HG03460 (cell line): ENCODE data around the gene AP4B1.
A peak's percentile ranks its signal among the peaks of the same experiment; 100 is the strongest.
"Not testable (repeated sequence)": the region's sequence is repeated elsewhere in the genome, so short reads cannot be mapped to it uniquely, and the experiment has no call there.

Experiments
- ATAC-seq: cut with Tn5 transposase; IDR thresholded peaks from one replicate; pipeline ENCODE4 v1.9.1; 2021; ENCODE audit not compliant: unreplicated experiment

The AP4B1 gene

DNA sequence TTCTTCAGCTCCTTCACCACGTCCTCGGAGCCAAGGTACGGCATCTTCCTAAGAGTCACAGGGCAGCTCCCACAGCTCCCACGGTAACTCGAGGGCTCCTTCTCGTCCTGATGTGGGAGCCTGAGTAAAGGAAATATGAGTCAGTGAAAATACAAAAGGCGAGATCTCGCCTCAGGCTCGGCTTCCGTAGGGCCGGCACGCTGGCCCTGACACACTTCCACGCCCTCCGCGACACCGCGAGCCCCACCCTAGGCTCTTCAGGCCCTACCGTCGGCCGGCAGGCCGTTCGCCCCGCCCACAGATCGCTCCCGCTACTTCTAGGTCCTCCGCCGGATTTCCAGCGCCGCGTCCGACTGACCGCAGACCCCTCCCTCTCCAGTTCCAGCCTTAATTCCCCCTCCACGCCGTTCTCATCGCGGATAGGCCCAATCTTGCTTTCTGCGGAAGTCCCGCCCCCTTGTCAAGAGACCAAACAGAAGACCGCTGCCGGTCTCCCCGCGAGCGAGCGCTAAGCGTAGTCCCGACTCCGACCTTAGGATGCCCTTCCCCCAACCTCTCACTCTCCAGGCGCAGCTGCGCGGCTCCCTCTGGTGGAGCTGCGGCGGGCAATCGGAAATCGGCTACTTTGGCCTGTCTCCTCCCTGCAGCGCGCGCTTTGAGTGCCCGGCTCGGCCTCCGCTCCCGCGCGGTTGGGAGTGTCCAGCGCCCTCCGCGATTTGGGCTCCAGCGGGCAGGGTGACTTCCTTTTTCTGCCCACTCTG, at the start of gene AP4B1, which contains the start of gene DCLRE1B:
Gene AP4B1 (minus strand): TSS at position 126 of the 761 bp plus-strand sequence. CDS start 82 bp downstream, at position 44.
Gene DCLRE1B (plus strand): TSS at position 653 of the 761 bp plus-strand sequence. CDS start 261 bp downstream, outside the sequence.
- peak; percentile 88 for ATAC-seq

DNA sequence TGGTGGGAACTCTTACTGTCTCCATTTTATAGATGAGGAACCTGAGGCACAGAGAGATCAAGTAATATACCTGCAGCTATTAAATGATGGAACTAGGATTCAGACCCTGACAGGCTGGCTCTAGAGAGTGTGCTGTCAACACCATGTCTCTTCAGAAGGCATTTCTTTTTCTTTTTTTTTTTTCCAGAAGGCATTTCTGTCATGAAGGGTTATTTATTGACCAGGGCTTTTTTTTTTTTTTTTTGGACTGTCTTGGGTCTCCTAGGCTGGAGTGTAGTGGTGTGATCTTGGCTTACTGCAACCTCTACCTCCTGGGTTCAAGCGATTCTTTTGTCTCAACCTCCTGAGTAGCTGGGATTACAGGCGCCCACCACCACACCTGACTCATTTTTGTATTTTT, 47.1 kb upstream of the AP4B1 start:
- ATAC-seq = no peak

GRCh38 chr1:113950908-113951307, 46.3 kb upstream of the AP4B1 start:
- no peak for ATAC-seq

DNA sequence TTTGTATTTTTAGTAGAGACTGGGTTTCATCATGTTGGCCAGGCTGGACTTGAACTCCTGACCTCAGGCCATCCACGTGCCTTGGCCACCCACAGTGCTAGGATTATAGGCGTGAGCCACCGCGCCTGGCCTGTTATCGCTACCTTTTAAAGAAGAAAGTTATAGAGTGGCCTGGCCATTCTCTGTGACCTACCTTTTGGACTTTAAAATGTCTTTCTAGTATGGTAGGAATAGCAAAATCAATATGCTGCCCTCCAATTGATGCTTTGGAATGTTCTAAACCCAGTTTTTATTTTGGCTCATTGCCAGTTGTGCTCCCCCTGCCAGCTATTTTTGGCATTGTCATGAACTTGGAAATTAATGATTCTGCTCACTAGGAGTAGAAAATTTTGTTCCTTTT, 44.4 kb upstream of the AP4B1 start:
- ATAC-seq = no peak

DNA sequence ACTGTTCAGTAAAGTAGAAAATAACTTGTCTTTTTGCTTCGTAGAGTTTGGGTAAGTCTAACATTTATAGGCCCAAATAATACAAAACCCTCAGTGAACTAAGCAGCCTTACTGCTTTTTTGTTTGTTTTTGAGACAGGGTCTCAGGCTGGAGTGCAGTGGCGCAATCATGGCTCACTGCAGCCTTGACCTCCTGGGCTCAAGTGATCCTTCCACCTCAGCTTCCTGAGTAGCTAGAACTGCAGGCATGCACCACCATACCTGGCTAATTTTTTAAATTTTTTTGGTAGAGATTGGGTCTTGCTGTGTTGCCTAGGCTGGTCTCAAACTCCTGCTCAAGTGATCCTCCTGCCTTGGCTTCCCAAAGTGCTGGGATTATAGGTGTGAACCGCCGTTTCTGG, 43.6 kb upstream of the AP4B1 start:
- not testable (repeated sequence) for ATAC-seq

DNA sequence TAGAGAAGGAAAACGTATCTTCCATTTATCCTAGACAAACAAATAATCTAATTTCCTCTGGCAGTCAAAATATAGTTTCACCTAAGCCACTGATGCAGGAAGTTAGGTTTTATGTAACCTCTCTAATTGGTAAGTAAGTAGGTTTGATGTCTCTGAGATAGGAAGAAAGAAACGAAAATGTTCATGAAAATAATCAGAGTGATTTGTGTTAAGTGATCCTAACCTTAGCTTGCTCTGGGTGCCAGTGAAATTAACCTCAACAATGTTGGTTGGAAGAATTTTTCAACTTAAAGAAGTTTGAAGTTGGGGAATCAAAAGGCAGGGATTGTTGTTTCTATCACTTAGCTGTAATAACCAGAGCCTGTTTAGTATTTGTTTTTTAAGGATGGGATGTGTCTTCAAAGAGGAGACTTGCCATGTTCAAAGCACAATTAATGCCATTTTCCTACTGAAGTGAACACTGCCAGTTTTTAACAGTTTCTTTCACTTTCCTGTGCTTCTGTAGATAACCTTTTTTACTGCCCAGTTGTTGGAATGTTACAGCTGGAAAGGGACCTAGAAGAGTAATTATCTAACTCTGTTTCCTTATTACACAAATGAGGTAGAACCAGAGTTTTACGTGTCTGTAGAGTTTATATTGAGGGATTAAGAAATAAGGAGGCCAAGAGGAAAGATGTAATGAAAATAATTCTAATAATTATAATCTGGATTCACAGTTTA, 42.9 kb upstream of the AP4B1 start:
- peak; percentile 54 for ATAC-seq

- no peak for ATAC-seq
Observed at GRCh38 chr1:113946678-113947387, 42.2 kb upstream of the AP4B1 start.

DNA sequence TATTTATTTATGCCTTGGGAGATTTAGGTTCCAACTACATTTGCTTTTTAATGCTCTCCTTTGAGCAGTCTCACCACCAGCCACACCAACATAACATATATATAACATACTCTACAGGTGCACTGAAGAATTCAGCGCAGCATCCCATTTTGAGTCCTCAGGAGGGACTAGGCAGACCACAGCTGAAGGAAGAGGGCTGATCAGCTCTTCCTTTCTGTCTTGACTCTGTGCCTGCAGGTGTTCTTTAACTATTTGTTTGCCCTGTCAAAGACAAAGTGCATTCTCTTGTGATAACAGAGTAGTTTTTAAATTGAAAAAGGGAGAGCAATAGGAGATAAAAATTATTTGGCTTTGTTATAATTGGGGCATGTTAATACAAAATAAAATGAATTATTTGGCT, 41.5 kb upstream of the AP4B1 start:
- no peak for ATAC-seq

DNA sequence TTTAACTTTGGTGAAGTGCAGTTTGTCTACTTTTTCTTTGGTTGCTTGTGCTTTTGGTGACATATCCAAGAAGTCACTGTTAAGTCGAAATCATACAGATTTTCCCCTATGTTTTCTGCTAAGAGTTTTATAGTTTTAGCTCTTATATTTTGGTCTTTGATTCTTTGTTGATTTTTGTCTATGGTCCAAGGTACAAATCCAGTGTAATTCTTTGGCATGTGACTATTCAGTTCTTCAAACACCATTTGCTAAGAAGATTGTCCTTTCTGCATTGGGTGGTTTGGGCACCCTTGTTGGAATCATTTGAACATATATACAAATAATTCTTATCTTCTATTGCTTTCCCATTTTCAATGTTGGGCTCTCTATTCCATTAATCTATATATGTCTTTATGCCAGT, 40.7 kb upstream of the AP4B1 start:
- ATAC-seq = no peak

- ATAC-seq = no peak
Observed at GRCh38 chr1:113943028-113943811, 38.6 kb upstream of the AP4B1 start.

- ATAC-seq = no peak
Observed at GRCh38 chr1:113942527-113942926, 37.9 kb upstream of the AP4B1 start.

GRCh38 chr1:113941245-113941559, 36.6 kb upstream of the AP4B1 start:
- no peak for ATAC-seq

DNA sequence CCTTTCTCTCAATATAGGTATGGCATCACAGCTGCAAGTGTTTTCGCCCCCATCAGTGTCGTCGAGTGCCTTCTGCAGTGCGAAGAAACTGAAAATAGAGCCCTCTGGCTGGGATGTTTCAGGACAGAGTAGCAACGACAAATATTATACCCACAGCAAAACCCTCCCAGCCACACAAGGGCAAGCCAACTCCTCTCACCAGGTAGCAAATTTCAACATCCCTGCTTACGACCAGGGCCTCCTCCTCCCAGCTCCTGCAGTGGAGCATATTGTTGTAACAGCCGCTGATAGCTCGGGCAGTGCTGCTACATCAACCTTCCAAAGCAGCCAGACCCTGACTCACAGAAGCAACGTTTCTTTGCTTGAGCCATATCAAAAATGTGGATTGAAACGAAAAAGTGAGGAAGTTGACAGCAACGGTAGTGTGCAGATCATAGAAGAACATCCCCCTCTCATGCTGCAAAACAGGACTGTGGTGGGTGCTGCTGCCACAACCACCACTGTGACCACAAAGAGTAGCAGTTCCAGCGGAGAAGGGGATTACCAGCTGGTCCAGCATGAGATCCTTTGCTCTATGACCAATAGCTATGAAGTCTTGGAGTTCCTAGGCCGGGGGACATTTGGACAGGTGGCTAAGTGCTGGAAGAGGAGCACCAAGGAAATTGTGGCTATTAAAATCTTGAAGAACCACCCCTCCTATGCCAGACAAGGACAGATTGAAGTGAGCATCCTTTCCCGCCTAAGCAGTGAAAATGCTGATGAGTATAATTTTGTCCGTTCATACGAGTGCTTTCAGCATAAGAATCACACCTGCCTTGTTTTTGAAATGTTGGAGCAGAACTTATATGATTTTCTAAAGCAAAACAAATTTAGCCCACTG, 36.0 kb upstream of the AP4B1 start:
- ATAC-seq = peak; percentile 65

DNA sequence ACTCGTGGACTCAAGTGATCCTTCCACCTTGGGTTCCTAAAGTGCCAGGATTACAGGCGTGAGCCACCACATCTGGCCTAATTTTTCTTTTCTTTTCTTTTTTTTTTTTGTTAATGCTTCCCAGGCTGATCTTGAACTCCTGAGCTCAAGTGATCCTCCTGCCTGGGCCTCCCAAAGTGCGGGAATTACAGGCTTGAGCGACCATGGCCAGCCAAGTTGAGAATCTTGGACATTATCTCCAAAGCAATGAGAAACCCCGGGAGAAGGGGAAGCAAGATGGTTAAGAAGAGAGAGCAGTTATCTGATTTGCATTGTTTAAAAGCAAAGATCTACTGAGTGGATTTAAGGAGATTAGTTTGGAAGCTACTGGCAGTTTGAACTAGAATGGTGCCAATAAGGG, 33.6 kb upstream of the AP4B1 start:
- no peak for ATAC-seq

DNA sequence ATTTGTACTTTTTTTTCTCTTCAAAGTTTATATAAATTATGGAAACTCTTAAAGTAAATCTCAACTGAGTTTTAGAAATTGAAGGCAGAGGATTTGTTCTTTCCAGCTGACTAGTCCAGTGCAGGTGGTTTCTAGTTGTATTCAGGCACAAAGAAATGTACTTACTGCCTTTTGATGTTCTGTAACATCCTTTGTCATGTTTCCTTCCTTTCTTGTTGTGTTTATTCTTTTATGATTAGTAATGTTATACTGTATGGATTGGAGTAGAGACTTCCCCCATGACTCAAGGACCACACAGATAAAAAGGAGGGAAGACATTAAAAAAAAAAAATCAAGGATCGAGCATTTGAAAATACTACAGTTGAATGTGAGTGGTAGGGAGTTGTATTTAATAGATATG, 32.5 kb upstream of the AP4B1 start:
- ATAC-seq = no peak

DNA sequence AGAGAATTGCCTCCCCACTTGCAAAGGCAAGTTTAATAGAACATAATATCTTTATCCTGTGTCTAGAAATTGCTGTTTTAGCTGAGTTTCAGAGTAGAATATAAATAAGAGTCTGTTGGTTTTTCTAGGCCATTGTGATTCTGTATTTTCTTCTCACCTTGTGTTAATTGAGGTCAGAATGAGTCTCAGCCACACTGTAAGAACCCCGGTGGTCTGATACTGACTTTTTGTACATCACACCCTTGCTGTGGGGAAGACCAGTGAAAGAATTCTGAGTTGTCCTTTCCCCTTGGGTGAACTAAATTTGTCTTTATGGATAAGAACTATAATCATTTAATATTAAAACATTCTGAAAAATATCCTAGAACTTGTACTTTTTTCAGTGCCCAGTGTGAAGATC, 31.4 kb upstream of the AP4B1 start:
- no peak for ATAC-seq

DNA sequence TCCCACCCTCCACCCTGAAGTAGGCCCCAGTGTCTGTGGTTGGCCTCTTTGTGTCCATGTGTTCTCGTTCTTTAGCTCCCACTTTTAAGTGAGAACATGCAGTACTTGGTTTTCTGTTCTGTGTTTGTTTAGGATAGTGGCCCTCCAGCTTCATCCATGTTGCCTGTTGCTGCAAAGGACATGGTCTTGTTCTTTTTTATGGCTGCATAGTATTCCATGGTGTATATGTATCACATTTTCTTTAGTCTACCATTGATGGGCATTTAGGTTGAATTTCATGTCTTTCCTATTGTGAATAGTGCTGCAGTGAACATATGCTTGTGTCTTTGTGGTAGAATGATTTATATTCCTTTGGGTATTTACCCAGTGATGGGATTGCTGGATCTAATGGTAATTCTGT, 30.6 kb upstream of the AP4B1 start:
- no peak for ATAC-seq

- no peak for ATAC-seq
Observed at GRCh38 chr1:113934511-113935055, 30.0 kb upstream of the AP4B1 start.

GRCh38 chr1:113934006-113934405, 29.4 kb upstream of the AP4B1 start:
- ATAC-seq = no peak

- ATAC-seq = no peak
Observed at GRCh38 chr1:113931451-113931851, 26.9 kb upstream of the AP4B1 start.
